ENCODE data around the gene PIGU.

PIGU gene

GRCh38 chr20:34549291-34549928, 127.5 kb downstream of the PIGU start:
- DNase-seq: no peak

DNA sequence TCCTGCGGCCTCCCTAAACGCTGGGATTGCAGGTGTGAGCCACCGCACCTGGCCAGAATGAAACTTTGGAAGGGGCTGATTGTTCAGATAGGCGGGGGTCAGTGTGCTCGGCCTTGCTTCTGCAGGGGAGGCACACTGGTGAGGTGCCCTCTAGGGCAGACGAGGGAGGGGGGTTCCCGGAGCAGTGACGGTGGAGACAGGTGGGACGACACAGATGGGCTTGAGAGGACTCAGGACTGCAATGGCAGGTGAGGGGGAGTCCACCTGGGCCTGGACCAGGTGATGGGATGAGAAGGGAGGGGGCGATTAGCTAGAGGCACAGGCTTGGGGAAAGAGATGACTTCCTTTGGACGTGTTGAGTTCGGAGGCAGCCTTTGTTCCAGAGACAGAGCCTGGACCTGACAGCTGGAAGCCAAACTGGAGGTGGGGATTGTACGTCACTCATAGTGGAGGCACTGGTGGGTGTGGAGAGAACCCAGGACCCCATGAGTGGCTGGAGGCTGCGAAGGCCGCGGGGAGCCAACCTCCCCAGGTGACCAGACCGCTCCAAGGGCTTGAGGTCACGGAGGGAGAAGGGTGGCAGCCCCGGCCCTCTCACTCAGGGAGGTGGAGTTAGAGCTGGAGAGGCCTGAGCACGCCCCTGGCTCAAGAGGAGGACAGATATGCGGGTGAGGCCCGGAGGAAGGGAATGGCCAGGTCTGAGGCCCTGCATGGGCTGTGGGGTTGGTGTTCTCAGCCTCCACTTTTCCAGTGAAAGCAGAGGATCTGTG, 128.9 kb downstream of the PIGU start:
- DNase-seq: no peak

DNA sequence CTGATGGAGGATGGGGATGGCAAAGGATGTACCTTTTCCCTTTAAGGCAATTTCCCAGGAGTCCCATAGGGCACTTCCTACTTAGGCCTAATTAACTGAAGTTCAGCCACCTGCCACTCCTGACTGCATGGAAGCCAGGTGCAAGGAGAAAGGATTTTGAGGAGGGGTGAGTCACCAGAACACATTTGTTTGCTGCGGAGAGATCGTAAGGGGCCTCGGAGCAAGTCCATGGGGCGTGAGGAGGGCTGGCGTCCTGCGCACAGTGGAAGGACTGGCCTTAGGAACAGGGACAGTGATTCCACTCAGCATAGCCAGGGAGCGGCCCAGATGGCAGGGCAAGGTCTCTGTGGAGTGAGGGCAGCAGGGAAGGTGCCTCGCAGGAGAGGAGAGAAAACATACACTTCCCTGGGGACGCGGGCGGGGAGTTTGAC, 130.1 kb downstream of the PIGU start:
- peak; percentile 100 for DNase-seq

- no peak for DNase-seq
Measured at GRCh38 chr20:34544109-34544796, 132.6 kb downstream of the PIGU start.

- DNase-seq: no peak
Measured at GRCh38 chr20:34543463-34544056, 133.3 kb downstream of the PIGU start.

- no peak for DNase-seq
Measured at GRCh38 chr20:34542439-34542838, 134.5 kb downstream of the PIGU start.

DNA sequence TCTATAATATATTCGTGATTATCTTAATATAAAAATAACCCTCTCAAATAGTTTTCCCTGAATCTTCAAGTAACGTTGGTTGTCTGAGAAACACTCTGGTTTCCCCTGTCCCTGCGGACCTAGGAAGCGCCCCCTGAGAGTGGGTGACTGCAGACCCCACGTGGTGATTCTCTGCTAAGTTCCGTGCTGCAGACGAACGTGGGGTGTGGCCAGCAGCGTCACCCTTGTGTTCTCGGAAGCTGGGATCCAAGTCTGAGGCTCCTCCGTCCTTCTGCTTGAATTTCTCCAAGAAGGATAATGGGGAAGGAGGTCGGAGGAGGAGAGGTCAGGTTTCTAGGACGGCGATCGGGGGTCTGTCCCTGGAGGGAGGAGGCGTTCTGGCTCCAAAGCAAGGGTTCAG, 135.0 kb downstream of the PIGU start:
- no peak for DNase-seq

DNA sequence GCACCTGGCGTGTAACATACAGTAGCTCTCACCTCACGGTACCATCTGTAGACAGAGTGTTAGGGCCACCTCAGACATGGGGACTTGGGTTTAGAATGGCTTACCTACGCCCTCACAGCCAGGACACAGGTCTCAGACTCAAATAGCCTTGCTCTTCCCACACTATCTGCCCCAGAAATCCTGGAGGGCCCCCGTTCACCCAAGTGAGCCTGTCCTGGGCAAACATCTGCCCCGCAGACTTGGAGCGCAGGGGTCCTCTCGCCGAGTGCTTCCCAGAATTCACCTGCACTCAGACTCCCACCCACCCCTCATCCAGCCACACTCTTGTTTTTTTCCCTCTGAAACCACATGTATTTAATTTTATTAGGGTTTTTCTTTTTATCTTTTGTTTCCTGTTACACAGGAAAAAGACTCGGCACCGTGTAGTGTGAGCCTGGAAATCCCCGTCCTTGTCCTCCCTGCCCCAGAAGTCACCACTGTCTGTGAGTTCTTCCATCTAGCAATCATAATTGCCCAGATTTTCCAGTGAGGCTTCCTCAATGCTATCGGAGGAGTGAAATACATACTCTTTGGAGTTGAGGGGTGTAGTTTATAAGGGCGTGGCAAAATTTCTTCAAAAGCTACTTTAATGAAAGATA, 135.5 kb downstream of the PIGU start:
- no peak for DNase-seq

- DNase-seq: no peak
Measured at GRCh38 chr20:34540596-34541263, 136.2 kb downstream of the PIGU start.

- no peak for DNase-seq
Measured at GRCh38 chr20:34539756-34540155, 137.1 kb downstream of the PIGU start.

DNA sequence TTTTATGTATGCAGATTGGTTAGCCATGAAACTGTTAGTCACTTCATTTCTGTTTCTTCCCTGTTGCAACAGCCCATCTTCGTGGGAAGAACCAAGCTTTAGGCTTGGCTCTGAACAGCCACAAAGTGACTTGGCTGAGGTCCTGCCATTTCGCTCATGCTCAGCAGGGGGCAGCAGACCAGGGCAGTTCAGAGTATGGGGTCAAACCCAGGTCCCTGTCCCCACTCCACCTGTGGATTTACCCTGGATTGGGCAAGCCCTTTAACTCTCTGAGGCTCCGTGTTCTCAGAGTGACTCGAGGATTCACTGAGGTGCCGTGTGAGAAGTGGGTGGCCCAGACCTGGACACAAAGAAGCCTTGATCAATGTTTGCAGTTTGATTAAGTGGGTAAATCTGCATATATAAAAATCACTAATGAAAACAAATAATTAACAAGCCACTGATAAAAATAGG, 138.2 kb downstream of the PIGU start:
- no peak for DNase-seq

DNA sequence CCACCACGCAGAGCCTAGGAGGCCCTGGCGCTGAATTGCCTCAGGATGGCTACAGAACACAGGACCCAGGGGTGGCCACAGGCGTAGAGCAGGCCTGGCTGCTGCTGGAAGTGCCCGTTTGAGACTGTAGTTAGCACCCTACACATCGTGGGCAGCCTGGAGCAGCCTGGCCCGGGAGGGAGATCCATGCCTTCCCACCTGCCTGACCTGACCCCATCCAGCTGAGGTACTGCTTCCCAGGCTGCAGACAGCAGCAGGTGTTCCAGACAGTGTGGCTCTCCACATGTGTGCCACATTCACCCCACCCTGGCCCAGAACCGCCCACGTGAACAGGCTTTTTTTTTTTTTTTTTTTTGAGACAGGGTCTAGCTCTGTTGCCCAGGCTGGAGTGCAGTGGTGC, 139.2 kb downstream of the PIGU start:
- DNase-seq: no peak

DNA sequence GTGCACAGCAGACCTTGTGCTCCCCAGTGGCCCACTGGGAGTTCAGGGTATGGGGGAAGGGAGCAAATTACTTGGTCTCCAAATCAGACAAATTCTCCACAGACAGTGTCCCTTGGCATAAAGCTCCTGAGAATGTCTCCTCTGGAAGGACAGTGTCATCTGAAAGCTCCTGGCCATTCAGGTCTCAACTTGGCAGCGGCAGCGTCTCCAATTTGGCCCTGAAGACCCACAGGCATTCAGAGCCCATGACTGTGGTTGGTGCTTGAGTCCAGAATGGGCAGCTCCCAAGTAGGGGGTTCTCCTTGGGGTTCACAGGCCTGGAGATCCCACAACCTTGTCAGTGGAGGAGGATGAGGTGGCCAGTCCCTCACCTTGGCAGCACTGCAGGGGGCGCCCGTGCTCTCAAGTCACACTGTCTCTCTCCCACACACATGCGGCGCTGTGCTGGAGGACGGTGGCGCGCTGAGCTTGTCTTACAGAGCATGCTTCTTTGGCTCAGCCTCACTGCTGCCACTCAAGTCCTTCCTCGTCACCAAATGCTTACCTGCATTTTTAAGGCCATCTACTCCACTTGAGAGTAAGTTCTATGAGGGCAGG, 140.0 kb downstream of the PIGU start:
- DNase-seq: peak; percentile 34

DNA sequence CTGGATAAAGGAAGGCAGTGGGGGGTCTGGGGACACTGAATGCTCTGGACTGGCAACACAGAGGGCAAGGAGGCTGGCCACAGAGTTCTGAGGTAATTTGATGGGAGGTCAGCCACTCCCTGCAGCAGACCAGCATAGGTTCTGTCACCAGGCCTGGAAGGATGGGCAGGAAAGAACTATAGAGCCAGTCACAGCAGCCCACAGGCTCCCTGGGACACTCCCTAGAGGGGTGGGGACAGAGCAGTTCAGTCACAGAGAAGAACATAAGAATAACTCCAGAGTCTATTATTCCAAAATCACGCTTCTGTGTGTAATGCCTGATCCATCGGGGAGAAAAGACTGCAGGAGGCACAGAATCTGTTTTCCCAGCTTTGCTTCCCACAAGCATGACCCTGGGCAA, 141.0 kb downstream of the PIGU start:
- DNase-seq: no peak

GRCh38 chr20:34535301-34535840, 141.5 kb downstream of the PIGU start:
- no peak for DNase-seq

- no peak for DNase-seq
Measured at GRCh38 chr20:34534391-34535165, 142.3 kb downstream of the PIGU start.

DNA sequence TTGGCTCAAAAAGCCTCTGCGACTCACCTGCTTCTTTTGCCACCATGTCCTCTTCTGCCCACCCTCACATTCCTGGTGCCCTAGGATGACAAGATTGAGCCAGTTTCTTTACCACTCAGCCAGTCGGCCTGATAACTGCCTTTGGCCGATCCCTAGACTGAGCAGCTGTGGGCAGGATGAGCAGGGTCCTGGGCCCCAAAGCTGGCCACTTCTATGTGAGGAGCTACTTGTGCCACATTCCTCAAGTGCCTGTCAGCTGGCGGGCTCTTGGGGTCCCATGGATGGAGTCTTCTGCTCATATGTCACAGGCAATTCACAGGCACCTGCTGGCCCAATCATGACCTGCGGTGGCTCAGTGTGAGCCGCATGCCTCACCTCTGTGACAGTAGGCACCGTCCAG, 144.1 kb downstream of the PIGU start:
- DNase-seq: no peak

DNA sequence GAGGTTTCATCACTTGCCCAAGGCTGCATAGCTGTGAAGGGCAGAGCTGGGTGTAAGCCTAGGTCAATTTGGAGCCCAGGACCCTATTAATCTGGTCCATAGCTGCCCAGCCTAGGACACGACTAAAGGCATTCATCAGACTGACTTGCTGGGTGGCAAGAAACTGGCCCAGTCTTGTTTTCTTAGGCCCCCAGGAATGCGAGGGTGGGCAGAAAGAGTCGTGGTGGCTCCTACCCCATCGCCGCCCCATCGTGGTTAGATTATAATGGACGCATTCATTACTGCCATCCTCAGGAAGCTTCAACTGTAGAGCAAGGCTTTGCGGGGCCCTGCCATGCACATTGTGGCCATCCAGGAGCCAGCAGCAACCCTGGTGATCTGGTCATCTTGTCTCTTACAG, 144.6 kb downstream of the PIGU start:
- no peak for DNase-seq

GRCh38 chr20:34531608-34532265, 145.2 kb downstream of the PIGU start:
- no peak for DNase-seq

DNA sequence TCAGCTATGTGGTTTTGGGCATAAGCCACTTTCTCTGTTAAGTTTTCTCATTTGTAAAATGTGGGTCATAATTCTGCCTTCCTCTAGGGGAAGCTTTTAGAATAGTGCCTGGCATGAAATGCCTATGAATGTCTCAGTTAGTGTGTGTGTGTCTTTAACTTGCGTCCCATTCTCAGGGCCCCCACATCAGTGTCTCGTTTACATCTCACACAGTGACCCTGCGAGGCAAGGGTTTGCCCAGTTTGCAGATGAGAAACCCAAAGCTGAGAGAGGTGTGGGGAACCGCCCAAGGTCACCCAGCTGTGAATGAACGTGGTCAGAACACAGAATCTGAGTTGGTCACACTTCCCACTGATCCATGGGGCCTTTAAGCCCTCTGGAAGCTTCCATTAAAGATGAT, 146.6 kb downstream of the PIGU start:
- no peak for DNase-seq
